Osteoblast (primary cell): ENCODE data around the gene ADGRD2. TPM values are rescaled to one million over a fixed set of nuclear protein-coding genes. Genes with fewer than 3 reads are reported as not detected.

Experiments
- DNase-seq: peaks from one replicate; pipeline ENCODE4 v3.0.0; 2011; ENCODE audit warnings: low spot score, mixed read lengths; ENCODE audit not compliant: insufficient read length; ENCODE audit errors: missing footprints
- H2AFZ ChIP-seq: 2 replicates; pipeline ENCODE4 v1.6.0; 2011; ENCODE audit warnings: mild to moderate bottlenecking, low read length
- H3K27ac ChIP-seq: 2 replicates; pipeline ENCODE4 v1.5.1; 2011; ENCODE audit warnings: mild to moderate bottlenecking, low read depth, low read length, moderate library complexity
- H3K27me3 ChIP-seq: 2 replicates; pipeline ENCODE4 v1.6.0; 2012; ENCODE audit warnings: mild to moderate bottlenecking, control low read depth, inconsistent platforms, low read length, moderate library complexity; ENCODE audit not compliant: insufficient read depth
- H3K36me3 ChIP-seq: 2 replicates; pipeline ENCODE4 v1.5.1; 2011; ENCODE audit warnings: mild to moderate bottlenecking, low read length, control low read depth, moderate library complexity; ENCODE audit not compliant: insufficient read depth
- H3K4me1 ChIP-seq: 2 replicates; pipeline ENCODE4 v1.5.1; 2011; ENCODE audit warnings: mild to moderate bottlenecking, low read length, control low read depth, moderate library complexity; ENCODE audit not compliant: insufficient read depth
- H3K4me2 ChIP-seq: 2 replicates; pipeline ENCODE4 v1.6.0; 2011; ENCODE audit warnings: mild to moderate bottlenecking, low read length; ENCODE audit not compliant: insufficient read depth
- H3K4me3 ChIP-seq: fragments of 200-600 bp; sonication (generic); 3 replicates; pipeline ENCODE4 v1.5.1; 2012; ENCODE audit warnings: mild to moderate bottlenecking, low read length, inconsistent platforms; ENCODE audit not compliant: insufficient read depth
- H3K79me2 ChIP-seq: 2 replicates; pipeline ENCODE4 v1.6.0; 2012; ENCODE audit warnings: mild to moderate bottlenecking, low read length, control low read depth, inconsistent platforms; ENCODE audit not compliant: insufficient read depth
- H3K9me3 ChIP-seq: 2 replicates; pipeline ENCODE4 v1.5.1; 2011; ENCODE audit warnings: low read depth, low read length, control low read depth
- H4K20me1 ChIP-seq: 2 replicates; pipeline ENCODE4 v1.6.0; 2012; ENCODE audit warnings: mild to moderate bottlenecking, low read length, control low read depth; ENCODE audit not compliant: insufficient read depth
- CTCF ChIP-seq: IDR thresholded peaks from 2 replicates; pipeline ENCODE4 v1.5.1; 2011; ENCODE audit warnings: mild to moderate bottlenecking, low read depth, low read length, moderate library complexity; ENCODE audit errors: extremely low read depth
- total RNA-seq: library from RNA; depleted of rRNA; stranded (reverse); fragments of >200 nt; gene quantifications from 2 replicates; pipeline ENCODE4 v1.2.3, GENCODE V29; 2012

The ADGRD2 gene
- total RNA-seq, 1 donor: not detected

- peaks cover 37% of the 10 kb centered on the region for H3K27me3 ChIP-seq
- no peaks in the 10 kb centered on the region for H3K4me1 ChIP-seq
- no peak within 1 kb of the TSS for H3K27ac ChIP-seq
- no peaks in the 10 kb centered on the region for H3K79me2 ChIP-seq
- no peak within 1 kb of the TSS for H3K4me3 ChIP-seq
- H3K9me3 ChIP-seq: no peaks in the 10 kb centered on the region
- DNase-seq: peak; percentile 86
- H3K36me3 ChIP-seq: no peaks in the 10 kb centered on the region
- TF ChIP-seq CTCF: no peak
- H4K20me1 ChIP-seq: no peaks in the 10 kb centered on the region
- no peak within 1 kb of the TSS for H2AFZ ChIP-seq
- no peak within 1 kb of the TSS for H3K4me2 ChIP-seq
Observed at GRCh38 chr9:124506931-124507879, 57.0 kb downstream of the ADGRD2 start, which contains the start of gene NR5A1. Gene NR5A1, minus strand, starts transcription at chr9:124507399. Its CDS starts 4,004 bp downstream, at chr9:124503395.

GRCh38 chr9:124507880-124508423, 57.7 kb downstream of the ADGRD2 start:
- Histone ChIP-seq H3K4me2 (no peak overlapping the region), H2AFZ (no peak overlapping the region), H4K20me1 (no peaks in the 10 kb centered on the region), H3K36me3 (no peaks in the 10 kb centered on the region), H3K27ac (no peak overlapping the region), H3K4me1 (no peaks in the 10 kb centered on the region), H3K9me3 (no peaks in the 10 kb centered on the region), H3K27me3 (peaks cover 30% of the 10 kb centered on the region), H3K4me3 (no peak overlapping the region), H3K79me2 (no peaks in the 10 kb centered on the region)
- DNase-seq: peak; percentile 86
- no peak for TF ChIP-seq CTCF

- Histone ChIP-seq H2AFZ (no peak overlapping the region), H3K27me3 (peaks cover 16% of the 10 kb centered on the region), H3K79me2 (no peaks in the 10 kb centered on the region), H3K4me2 (no peak overlapping the region), H4K20me1 (no peaks in the 10 kb centered on the region), H3K36me3 (no peaks in the 10 kb centered on the region), H3K4me1 (no peaks in the 10 kb centered on the region), H3K27ac (no peak overlapping the region), H3K9me3 (no peaks in the 10 kb centered on the region), H3K4me3 (no peak overlapping the region)
- no peak for TF ChIP-seq CTCF
- DNase-seq: no peak
Observed at GRCh38 chr9:124510650-124511425, 60.6 kb downstream of the ADGRD2 start.
